Heart left ventricle (tissue), 16 donors: ENCODE results near the gene SLC7A9. TPM values are rescaled to one million over a fixed set of nuclear protein-coding genes. Genes with fewer than 3 reads are reported as not detected.
"Not testable (repeated sequence)": the region's sequence is repeated elsewhere in the genome, so short reads cannot be mapped to it uniquely, and the experiment has no call there.

Experiments used
- ATAC-seq, 4 donors: fragments of 200-7000 bp; cut with Tn5 transposase; one replicate each; pipeline ENCODE4 v1.9.1; 2020 to 2022; ENCODE audit warnings: moderate library complexity in 4 of 4, mild to moderate bottlenecking in 3 of 4, moderate number of reproducible peaks in 1 of 4
- DNase-seq, 5 donors: peaks; one replicate each; pipeline ENCODE4 v3.0.0-alpha.2; 2020
- H3K27ac ChIP-seq, 12 donors: fragments of 200-600 bp; sonication (generic) in 4 of 12; one replicate each; pipeline versions ENCODE4 v1.5.0 to v1.8.0; 2016 to 2022; ENCODE audit warnings: mild to moderate bottlenecking in 2 of 12
- H3K27me3 ChIP-seq, 9 donors: fragments of 200-600 bp; sonication (generic) in 2 of 9; one replicate each; pipeline versions ENCODE4 v1.5.1 to v1.8.0; 2016 to 2022; ENCODE audit warnings: mild to moderate bottlenecking in 3 of 9
- H3K36me3 ChIP-seq, 9 donors: fragments of 200-600 bp; sonication (generic) in 2 of 9; one replicate each; pipeline versions ENCODE4 v1.5.0 to v1.8.0; 2018 to 2022; ENCODE audit warnings: mild to moderate bottlenecking in 2 of 9
- H3K4me1 ChIP-seq, 12 donors: fragments of 200-600 bp; sonication (generic) in 4 of 12; one replicate each; pipeline versions ENCODE4 v1.5.0 to v1.8.0; 2016 to 2022; ENCODE audit warnings: mild to moderate bottlenecking in 3 of 12
- H3K4me3 ChIP-seq, 12 donors: fragments of 200-600 bp; sonication (generic) in 4 of 12; one replicate each; pipeline versions ENCODE4 v1.5.0 to v1.8.0; 2017 to 2022; ENCODE audit warnings: mild to moderate bottlenecking in 9 of 12, moderate library complexity in 4 of 12
- H3K9me3 ChIP-seq, 12 donors: fragments of 200-600 bp; sonication (generic) in 4 of 12; one replicate each; pipeline versions ENCODE4 v1.5.0 to v1.8.0; 2016 to 2022; ENCODE audit warnings: mild to moderate bottlenecking in 1 of 12
- CTCF ChIP-seq, 12 donors: fragments of 200-600 bp; sonication (generic) in 4 of 12; IDR thresholded peaks; one replicate each; pipeline versions ENCODE4 v1.5.0 to v1.8.0; 2018 to 2022; ENCODE audit warnings: antibody characterized with exemption in 12 of 12, mild to moderate bottlenecking in 5 of 12
- POLR2A ChIP-seq, 2 donors: fragments of 450-650 bp; IDR thresholded peaks; one replicate each; pipeline ENCODE4 v1.6.1; 2017; ENCODE audit warnings: antibody characterized with exemption in 2 of 2, mild to moderate bottlenecking in 2 of 2, moderate library complexity in 2 of 2
- WGBS, 4 donors: extraction: QIAGEN DNeasy Blood & Tissue Kit in 2 of 4; methylation state at CpG; one replicate each; pipeline versions ENCODE4 v1.1.5 to v1.1.7; 2013 to 2018; 5-methylcytosine and 5-hydroxymethylcytosine counted together
- intact Hi-C, 10 donors: fragments of 100-400 bp; cut with DNase I; formaldehyde crosslinking; loops; one replicate each; pipeline versions ENCODE4 v1.11.1 to v1.14.2; 2022
- polyA plus RNA-seq, 2 donors: library from polyadenylated mRNA; stranded (reverse); fragments of 200-250 nt; gene quantifications; one replicate each; pipeline ENCODE4 v1.2.3, GENCODE V29; 2013
- total RNA-seq, 9 donors: library from RNA; depleted of rRNA in 2 of 9; stranded (reverse); fragments of >200 nt in 2 of 9; fragmentation: NEBNext Ultra II Directional in 3 of 9; extraction: Animal tissue kit (Norgen Biotek cat#: 25700) in 3 of 9; gene quantifications; one replicate each; pipeline versions ENCODE4 v1.1.0 to v1.2.4, GENCODE V29; 2016 to 2023
- donor health status: ischemic (EF 13 %, LVEDD 7.1; RV severe dilation, severe dysfunction).
- donor health status: healthy with polysubstance abuse.
- donor health status: DM: no; HTN: yes; CAD: no.
- donor health status: DM: no; HTN: no; CAD: no.
- donor health status: ischemic (EF 25% LVEDD 6.9; RV normal size, moderate dysfunction).
- donor health status: ischemic (EF 25% LVEDD 5.7; RV mildly dilated, moderate dysfunction).
- donor health status: healthy.
- donor health status: DM: yes; HTN: yes; CAD: no.
- donor health status: ischemic (EF 35%, LVEDD 5.7; RV mildly dilated, moderate dysfunction).
- donor health status: nonischemic (EF 11% LVEDD 7.7; RV severe dilation, severe dysfunction).
- donor health status: DM: yes; HTN: yes; CAD: no.
- donor health status: PGD.
- donor health status: ischemic (EF 29% LVEDD 5.4; RV normal size, mild dysfunction).
- donor health status: nonischemic (EF 23%, LVEDD 6.1; RV moderate dilation, normal function).

SLC7A9 gene
- total and polyA plus RNA-seq, 11 donors: 0.07 TPM; not detected in 10

- Histone ChIP-seq H3K4me3 (no peak overlapping the region), H3K36me3 (no peaks in the 10 kb centered on the region), H3K4me1 (no peaks in the 10 kb centered on the region), H3K27ac (no peak overlapping the region), H3K9me3 (no peaks in the 10 kb centered on the region), H3K27me3 (peaks cover 0 to 8% (median 0%) of the 10 kb centered on the region in 9 donors)
- no peak for TF ChIP-seq CTCF (IDR thresholded peaks at IDR 0.05)
- no peak for TF ChIP-seq POLR2A (IDR thresholded peaks at IDR 0.05)
- DNase-seq: no peak
- ATAC-seq: no peak
- intact Hi-C loops: no loop called here
- 64 to 77% (median 76%) methylated on average over 4 of the region's 4 CpGs for WGBS, 4 donors
These were observed 71.4 kb downstream of the SLC7A9 start for GRCh38 chr19:32798201-32798600.

- Histone ChIP-seq H3K4me1 (no peaks in the 10 kb centered on the region), H3K27me3 (no peaks in the 10 kb centered on the region), H3K36me3 (no peaks in the 10 kb centered on the region), H3K9me3 (no peaks in the 10 kb centered on the region), H3K4me3 (no peak overlapping the region), H3K27ac (no peak overlapping the region)
- DNase-seq: no peak
- WGBS, 4 donors: 92 to 95% (median 93%) methylated on average over 10 of the region's 10 CpGs
- ATAC-seq: no peak
- intact Hi-C loops: no loop called here
- TF ChIP-seq POLR2A (IDR thresholded peaks at IDR 0.05) (no peak), CTCF (IDR thresholded peaks at IDR 0.05) (no peak)
These were observed 80.1 kb downstream of the SLC7A9 start for GRCh38 chr19:32789429-32789828.

GRCh38 chr19:32787895-32788294, 81.7 kb downstream of the SLC7A9 start:
- WGBS, 4 donors: 91 to 97% (median 95%) methylated on average over 5 of the region's 5 CpGs
- H3K9me3 ChIP-seq, intact Hi-C loops, ATAC-seq, H3K36me3 ChIP-seq, H3K27ac ChIP-seq, DNase-seq, H3K4me3 ChIP-seq, H3K4me1 ChIP-seq, H3K27me3 ChIP-seq: not testable (repeated sequence)

- DNase-seq, H3K27me3 ChIP-seq, ATAC-seq, H3K36me3 ChIP-seq, H3K4me3 ChIP-seq, H3K9me3 ChIP-seq, H3K4me1 ChIP-seq, intact Hi-C loops, H3K27ac ChIP-seq: not testable (repeated sequence)
- 46 to 66% (median 47%) methylated on average over 10 to 12 of the region's 12 CpGs; no CpG with 5 or more reads in 1 of the 4 donors for WGBS, 4 donors
These were observed 82.3 kb downstream of the SLC7A9 start for GRCh38 chr19:32787161-32787813.

GRCh38 chr19:32782089-32782488, 87.5 kb downstream of the SLC7A9 start:
- H3K27me3 ChIP-seq, intact Hi-C loops, DNase-seq, ATAC-seq, H3K27ac ChIP-seq, H3K4me3 ChIP-seq, H3K36me3 ChIP-seq, H3K4me1 ChIP-seq: not testable (repeated sequence)
- H3K9me3 ChIP-seq: peaks cover 0 to 24% (median 7%) of the 10 kb centered on the region in 12 donors
- 88 to 100% (median 95%) methylated on average over 1 of the region's 1 CpG for WGBS, 4 donors

- Histone ChIP-seq H3K27ac (no peak overlapping the region), H3K27me3 (no peaks in the 10 kb centered on the region), H3K9me3 (peaks cover 0 to 24% (median 7%) of the 10 kb centered on the region in 12 donors), H3K36me3 (no peaks in the 10 kb centered on the region), H3K4me1 (no peaks in the 10 kb centered on the region), H3K4me3 (no peak overlapping the region)
- WGBS, 4 donors: 90 to 93% (median 92%) methylated on average over 2 of the region's 2 CpGs
- intact Hi-C loops: no loop called here
- ATAC-seq (no peak), DNase-seq (no peak)
- TF ChIP-seq POLR2A (IDR thresholded peaks at IDR 0.05) (no peak), CTCF (IDR thresholded peaks at IDR 0.05) (no peak)
These were observed 88.3 kb downstream of the SLC7A9 start for GRCh38 chr19:32781280-32781679.
